Gastroesophageal sphincter (tissue), 4 donors: ENCODE results near the gene RPUSD2. TPM values are rescaled to one million over a fixed set of nuclear protein-coding genes. Genes with fewer than 3 reads are reported as not detected.

Experiments used
- ATAC-seq: fragments of 150-250 bp; one replicate; pipeline ENCODE4 v1.9.1; 2016; ENCODE audit warnings: mild to moderate bottlenecking, moderate library complexity
- H3K27ac ChIP-seq, 4 donors: fragments of 200-600 bp; sonication (generic) in 3 of 4; 1 replicate in 3 of 4; 2 replicates in 1 of 4; pipeline ENCODE4 v1.5.1; 2016 to 2019
- H3K27me3 ChIP-seq: fragments of 200-600 bp; sonication (generic); one replicate; pipeline ENCODE4 v1.5.1; 2019
- H3K36me3 ChIP-seq, 2 donors: fragments of 200-600 bp; sonication (generic); one replicate each; pipeline ENCODE4 v1.5.1; 2019; ENCODE audit warnings: control low read depth in 1 of 2
- H3K4me1 ChIP-seq, 3 donors: fragments of 200-600 bp; sonication (generic); 1 replicate in 2 of 3; 2 replicates in 1 of 3; pipeline ENCODE4 v1.5.1; 2016 to 2019; ENCODE audit warnings: control low read depth in 2 of 3
- H3K4me3 ChIP-seq, 2 donors: fragments of 200-600 bp; sonication (generic); one replicate each; pipeline ENCODE4 v1.5.1; 2019; ENCODE audit warnings: mild to moderate bottlenecking in 1 of 2, moderate library complexity in 1 of 2
- H3K9me3 ChIP-seq, 3 donors: fragments of 200-600 bp; sonication (generic); one replicate each; pipeline ENCODE4 v1.5.1; 2017 to 2019; ENCODE audit warnings: control low read depth in 2 of 3
- EP300 ChIP-seq: sonication (generic); formaldehyde crosslinking; IDR thresholded peaks from one replicate; pipeline ENCODE4 v1.6.1; 2017; ENCODE audit warnings: antibody characterized with exemption, mild to moderate bottlenecking
- POLR2A ChIP-seq, 2 donors: fragments of 450-650 bp; IDR thresholded peaks; one replicate each; pipeline ENCODE4 v1.6.1; 2017; ENCODE audit warnings: antibody characterized with exemption in 2 of 2, mild to moderate bottlenecking in 2 of 2, moderate library complexity in 1 of 2
- POLR2AphosphoS5 ChIP-seq: sonication (generic); formaldehyde crosslinking; IDR thresholded peaks from one replicate; pipeline ENCODE4 v1.6.1; 2017; ENCODE audit warnings: antibody characterized with exemption
- WGBS, 2 donors: methylation state at CpG; one replicate each; pipeline ENCODE4 v1.1.5; 2018; ENCODE audit warnings: low coverage in 1 of 2; 5-methylcytosine and 5-hydroxymethylcytosine counted together
- total RNA-seq, 4 donors: library from RNA; depleted of rRNA; stranded (reverse); fragments of >200 nt; gene quantifications; one replicate each; pipeline ENCODE4 v1.1.0, GENCODE V29; 2016
- TF ChIP-seq, protein P1 (sequence below), 4 experiments: fragments of 200-600 bp in 2 of 4; fragments of 450-650 bp in 2 of 4; sonication (generic) in 1 of 4; IDR thresholded peaks; one replicate each; pipeline ENCODE4 v1.5.1; 2017 to 2019; ENCODE audit warnings: antibody characterized with exemption in 4 of 4, mild to moderate bottlenecking in 2 of 4, moderate library complexity in 2 of 4

RPUSD2 gene
- total RNA-seq: 10 to 100 TPM in 1 of 4 donors, 1 to 10 TPM in 3; 7.2 to 11.6 (median 8.7) TPM

- Histone ChIP-seq H3K4me3 (peak within 1 kb of the TSS; percentile 91 to 98), H3K9me3 (no peaks in the 10 kb centered on the region), H3K4me1 (peaks cover 0 to 40% (median 12%) of the 10 kb centered on the region in 3 donors), H3K27me3 (no peaks in the 10 kb centered on the region), H3K27ac (peak within 1 kb of the TSS; percentile 81 to 91 (median 88)), H3K36me3 (peaks cover 0 to 29% of the 10 kb centered on the region in 2 donors)
- TF ChIP-seq, protein P1, sequence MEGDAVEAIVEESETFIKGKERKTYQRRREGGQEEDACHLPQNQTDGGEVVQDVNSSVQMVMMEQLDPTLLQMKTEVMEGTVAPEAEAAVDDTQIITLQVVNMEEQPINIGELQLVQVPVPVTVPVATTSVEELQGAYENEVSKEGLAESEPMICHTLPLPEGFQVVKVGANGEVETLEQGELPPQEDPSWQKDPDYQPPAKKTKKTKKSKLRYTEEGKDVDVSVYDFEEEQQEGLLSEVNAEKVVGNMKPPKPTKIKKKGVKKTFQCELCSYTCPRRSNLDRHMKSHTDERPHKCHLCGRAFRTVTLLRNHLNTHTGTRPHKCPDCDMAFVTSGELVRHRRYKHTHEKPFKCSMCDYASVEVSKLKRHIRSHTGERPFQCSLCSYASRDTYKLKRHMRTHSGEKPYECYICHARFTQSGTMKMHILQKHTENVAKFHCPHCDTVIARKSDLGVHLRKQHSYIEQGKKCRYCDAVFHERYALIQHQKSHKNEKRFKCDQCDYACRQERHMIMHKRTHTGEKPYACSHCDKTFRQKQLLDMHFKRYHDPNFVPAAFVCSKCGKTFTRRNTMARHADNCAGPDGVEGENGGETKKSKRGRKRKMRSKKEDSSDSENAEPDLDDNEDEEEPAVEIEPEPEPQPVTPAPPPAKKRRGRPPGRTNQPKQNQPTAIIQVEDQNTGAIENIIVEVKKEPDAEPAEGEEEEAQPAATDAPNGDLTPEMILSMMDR (IDR thresholded peaks at IDR 0.05): no peak
- TF ChIP-seq POLR2A (IDR thresholded peaks at IDR 0.05) (peak; percentile 81 to 85), POLR2AphosphoS5 (peak; percentile 97), EP300 (no peak)
- ATAC-seq: peak; percentile 84
- WGBS, 2 donors: 0% methylated on average over 4 to 12 of the region's 62 CpGs
Observed at GRCh38 chr15:40569129-40569953, at the start of gene RPUSD2. RPUSD2 (plus strand) TSS chr15:40569299; CDS start chr15:40569338, 39 bp downstream.

GRCh38 chr15:40523611-40524010 lies 45.5 kb upstream of the RPUSD2 start:
- no peaks in the 10 kb centered on the region for H3K9me3 ChIP-seq
- no peaks in the 10 kb centered on the region for H3K36me3 ChIP-seq
- H3K4me3 ChIP-seq: no peak overlapping the region
- H3K4me1 ChIP-seq: no peaks in the 10 kb centered on the region
- no peaks in the 10 kb centered on the region for H3K27me3 ChIP-seq
- H3K27ac ChIP-seq: no peak overlapping the region
- TF ChIP-seq POLR2AphosphoS5 (no peak), POLR2A (IDR thresholded peaks at IDR 0.05) (no peak), EP300 (no peak)
- TF ChIP-seq, protein P1 (IDR thresholded peaks at IDR 0.05): no peak
- ATAC-seq: no peak

DNA sequence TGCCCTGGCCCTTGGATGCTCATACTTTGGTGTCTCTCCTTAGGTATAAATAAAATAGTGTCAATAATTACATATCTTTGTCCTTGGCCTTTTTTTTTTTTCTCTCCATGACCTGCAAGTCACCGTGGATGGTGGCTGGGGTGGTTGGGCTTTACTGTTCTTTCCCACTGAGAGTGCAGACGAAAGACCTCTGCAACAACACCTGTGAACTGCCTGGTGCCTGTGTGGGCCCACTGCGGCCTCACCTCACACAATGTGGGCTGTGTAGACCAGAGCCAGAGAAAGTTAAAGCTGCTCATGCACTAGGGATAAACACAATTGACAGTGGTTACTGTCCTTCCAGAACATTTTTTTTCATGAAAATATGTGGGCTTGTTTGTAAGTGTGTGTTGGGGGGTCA lies 43.2 kb upstream of the RPUSD2 start:
- Histone ChIP-seq H3K27me3 (no peaks in the 10 kb centered on the region), H3K4me1 (no peaks in the 10 kb centered on the region), H3K4me3 (no peak overlapping the region), H3K36me3 (no peaks in the 10 kb centered on the region), H3K27ac (no peak overlapping the region), H3K9me3 (no peaks in the 10 kb centered on the region)
- ATAC-seq: no peak
- 100% methylated on average over 1 to 2 of the region's 3 CpGs for WGBS, 2 donors
- TF ChIP-seq, protein P1 (IDR thresholded peaks at IDR 0.05): no peak
- no peak for TF ChIP-seq EP300
- TF ChIP-seq POLR2AphosphoS5: no peak
- TF ChIP-seq POLR2A (IDR thresholded peaks at IDR 0.05): no peak

GRCh38 chr15:40528801-40529200 lies 40.3 kb upstream of the RPUSD2 start:
- Histone ChIP-seq H3K4me1 (no peaks in the 10 kb centered on the region), H3K27ac (no peak overlapping the region), H3K4me3 (no peak overlapping the region), H3K36me3 (no peaks in the 10 kb centered on the region), H3K27me3 (no peaks in the 10 kb centered on the region), H3K9me3 (no peaks in the 10 kb centered on the region)
- ATAC-seq: no peak
- WGBS, 2 donors: 90 to 93% methylated on average over 3 to 5 of the region's 6 CpGs
- no peak for TF ChIP-seq POLR2A (IDR thresholded peaks at IDR 0.05)
- TF ChIP-seq POLR2AphosphoS5: no peak

- no peak for ATAC-seq
- H3K27me3 ChIP-seq: no peaks in the 10 kb centered on the region
- H3K4me3 ChIP-seq: no peak overlapping the region
- no peak overlapping the region for H3K27ac ChIP-seq
- WGBS, 2 donors: 57 to 70% methylated on average over 2 to 4 of the region's 4 CpGs
- H3K36me3 ChIP-seq: peaks cover 0 to 19% of the 10 kb centered on the region in 2 donors
- TF ChIP-seq EP300: no peak
- no peak for TF ChIP-seq POLR2AphosphoS5
- no peak for TF ChIP-seq POLR2A (IDR thresholded peaks at IDR 0.05)
- TF ChIP-seq, protein P1 (IDR thresholded peaks at IDR 0.05): no peak
- H3K9me3 ChIP-seq: no peaks in the 10 kb centered on the region
- H3K4me1 ChIP-seq: no peaks in the 10 kb centered on the region
Observed at GRCh38 chr15:40533763-40534364, 35.2 kb upstream of the RPUSD2 start.
